SK-N-SH treated with all-trans-retinoic acid at 6 μM for 48 hours (cell line): ENCODE measurements around the gene ASAP2.

ENCODE experiments used
- ATAC-seq: fragments of 200-7000 bp; cut with Tn5 transposase; 3 replicates; pipeline ENCODE4 v1.9.1; 2020; ENCODE audit warnings: mild to moderate bottlenecking, moderate library complexity
- ARNTL ChIP-seq: fragments of 450-650 bp; formaldehyde crosslinking; IDR thresholded peaks from 2 replicates; pipeline ENCODE4 v1.5.0; 2020; ENCODE audit warnings: low read depth, mild to moderate bottlenecking, moderate library complexity, borderline replicate concordance
- BACH2 ChIP-seq: fragments of 250-450 bp; sonication (Bioruptor Pico); IDR thresholded peaks from 2 replicates; pipeline ENCODE4 v1.9.0; 2021; ENCODE audit warnings: mild to moderate bottlenecking, borderline replicate concordance
- CREB5 ChIP-seq: fragments of 250-450 bp; sonication (Bioruptor Pico); IDR thresholded peaks from 2 replicates; pipeline ENCODE4 v1.5.1; 2020; ENCODE audit warnings: low read depth, mild to moderate bottlenecking, moderate library complexity
- CSDC2 ChIP-seq: fragments of 250-450 bp; sonication (Bioruptor Pico); IDR thresholded peaks from 2 replicates; pipeline ENCODE4 v1.5.0; 2020; ENCODE audit warnings: mild to moderate bottlenecking, moderate library complexity
- CSRNP3 ChIP-seq: fragments of 250-450 bp; sonication (Bioruptor Pico); IDR thresholded peaks from 2 replicates; pipeline ENCODE4 v1.5.1; 2021; ENCODE audit warnings: mild to moderate bottlenecking, moderate library complexity
- ESRRG ChIP-seq: fragments of 250-450 bp; sonication (Bioruptor Pico); IDR thresholded peaks from 2 replicates; pipeline ENCODE4 v1.6.1; 2021; ENCODE audit warnings: mild to moderate bottlenecking
- GLIS3 ChIP-seq: fragments of 250-450 bp; sonication (Bioruptor Pico); IDR thresholded peaks from 2 replicates; pipeline ENCODE4 v1.5.0; 2020; ENCODE audit warnings: mild to moderate bottlenecking, moderate library complexity
- ISL1 ChIP-seq: fragments of 250-450 bp; sonication (Bioruptor Pico); IDR thresholded peaks from 2 replicates; pipeline ENCODE4 v2.1.2; 2022; ENCODE audit warnings: mild to moderate bottlenecking, moderate library complexity
- OSR1 ChIP-seq: fragments of 250-450 bp; sonication (Bioruptor Pico); IDR thresholded peaks from 2 replicates; pipeline ENCODE4 v1.8.0; 2022; ENCODE audit warnings: moderate library complexity, mild to moderate bottlenecking, inconsistent platforms
- PATZ1 ChIP-seq: fragments of 250-450 bp; sonication (Bioruptor Pico); IDR thresholded peaks from 2 replicates; pipeline ENCODE4 v1.8.0; 2020; ENCODE audit warnings: mild to moderate bottlenecking, moderate library complexity, borderline replicate concordance
- PPARA ChIP-seq: fragments of 250-450 bp; sonication (Bioruptor Pico); IDR thresholded peaks from 2 replicates; pipeline ENCODE4 v1.5.0; 2020; ENCODE audit warnings: mild to moderate bottlenecking, borderline replicate concordance
- RARB ChIP-seq: fragments of 250-450 bp; sonication (Bioruptor Pico); IDR thresholded peaks from 2 replicates; pipeline ENCODE4 v1.8.0; 2021; ENCODE audit warnings: mild to moderate bottlenecking, moderate library complexity
- SNAI2 ChIP-seq: fragments of 250-450 bp; sonication (Bioruptor Pico); IDR thresholded peaks from 2 replicates; pipeline ENCODE4 v1.5.0; 2020; ENCODE audit warnings: mild to moderate bottlenecking, moderate library complexity
- TCF4 ChIP-seq: fragments of 250-450 bp; sonication (Bioruptor Pico); IDR thresholded peaks from 2 replicates; pipeline ENCODE4 v1.8.0; 2021; ENCODE audit warnings: mild to moderate bottlenecking, moderate library complexity, borderline replicate concordance
- TSHZ2 ChIP-seq: fragments of 250-450 bp; sonication (Bioruptor Pico); IDR thresholded peaks from 2 replicates; pipeline ENCODE4 v1.5.0; 2020; ENCODE audit warnings: mild to moderate bottlenecking, moderate library complexity
- ZC3H10 ChIP-seq: fragments of 250-450 bp; sonication (Bioruptor Pico); IDR thresholded peaks from 2 replicates; pipeline ENCODE4 v1.5.1; 2021; ENCODE audit warnings: mild to moderate bottlenecking, moderate library complexity
- ZFP3 ChIP-seq: fragments of 250-450 bp; sonication (Bioruptor Pico); IDR thresholded peaks from 2 replicates; pipeline ENCODE4 v1.5.0; 2020; ENCODE audit warnings: mild to moderate bottlenecking, moderate library complexity
- ZFP30 ChIP-seq: fragments of 450-650 bp; formaldehyde crosslinking; IDR thresholded peaks from 2 replicates; pipeline ENCODE4 v1.5.0; 2022; ENCODE audit warnings: mild to moderate bottlenecking, moderate library complexity
- ZNF565 ChIP-seq: fragments of 450-650 bp; formaldehyde crosslinking; conservative IDR thresholded peaks from 2 replicates; pipeline ENCODE4 v1.5.0; 2020; ENCODE audit warnings: low read depth, mild to moderate bottlenecking, moderate library complexity
- ZNF70 ChIP-seq: fragments of 450-650 bp; formaldehyde crosslinking; IDR thresholded peaks from 2 replicates; pipeline ENCODE4 v1.5.0; 2020; ENCODE audit warnings: mild to moderate bottlenecking, moderate library complexity
- ZNF8 ChIP-seq: fragments of 450-650 bp; formaldehyde crosslinking; IDR thresholded peaks from 2 replicates; pipeline ENCODE4 v1.5.0; 2020; ENCODE audit warnings: mild to moderate bottlenecking, moderate library complexity

ASAP2 gene

GRCh38 chr2:9342659-9343058, 136.0 kb downstream of the ASAP2 start:
- TF ChIP-seq GLIS3 (CRISPR knock-in tag) (no peak), CREB5 (no peak), TCF4 (CRISPR knock-in tag) (no peak), TSHZ2 (CRISPR knock-in tag) (no peak), ESRRG (CRISPR knock-in tag) (no peak), CSDC2 (CRISPR knock-in tag) (no peak), ZFP3 (CRISPR knock-in tag) (no peak), OSR1 (CRISPR knock-in tag) (no peak), ZFP30 (CRISPR knock-in tag) (no peak), ISL1 (CRISPR knock-in tag) (no peak), RARB (no peak), PPARA (CRISPR knock-in tag) (no peak), SNAI2 (CRISPR knock-in tag) (no peak), PATZ1 (CRISPR knock-in tag) (no peak), BACH2 (CRISPR knock-in tag) (no peak), ZNF70 (CRISPR knock-in tag) (no peak), ZC3H10 (CRISPR knock-in tag) (no peak)
- TF ChIP-seq, all 23 proteins: peak for 0

GRCh38 chr2:9343524-9343923, 136.9 kb downstream of the ASAP2 start:
- TF ChIP-seq PPARA (CRISPR knock-in tag) = no peak
- no peak for TF ChIP-seq ISL1 (CRISPR knock-in tag)
- TF ChIP-seq BACH2 (CRISPR knock-in tag) = no peak
- TF ChIP-seq ZC3H10 (CRISPR knock-in tag) = no peak
- TF ChIP-seq TCF4 (CRISPR knock-in tag) = no peak
- ATAC-seq = no peak

More at GRCh38 chr2:9342659-9343058, 136.0 kb downstream of the ASAP2 start:
- no peak for ATAC-seq

- ATAC-seq = no peak
- TF ChIP-seq PPARA (CRISPR knock-in tag) = no peak
- TF ChIP-seq BACH2 (CRISPR knock-in tag) = no peak
- no peak for TF ChIP-seq ARNTL
- TF ChIP-seq ZFP3 (CRISPR knock-in tag) = no peak
- no peak for TF ChIP-seq ZNF565 (CRISPR knock-in tag)
- TF ChIP-seq ZNF70 (CRISPR knock-in tag) = no peak
Observed at GRCh38 chr2:9344434-9344833, 137.8 kb downstream of the ASAP2 start.

GRCh38 chr2:9345343-9345742, 138.7 kb downstream of the ASAP2 start:
- ATAC-seq = no peak

More at GRCh38 chr2:9345343-9345742, 138.7 kb downstream of the ASAP2 start:
- no peak for TF ChIP-seq SNAI2 (CRISPR knock-in tag)
- TF ChIP-seq ZFP3 (CRISPR knock-in tag) = no peak
- TF ChIP-seq PPARA (CRISPR knock-in tag) = no peak
- TF ChIP-seq TCF4 (CRISPR knock-in tag) = no peak
- no peak for TF ChIP-seq TSHZ2 (CRISPR knock-in tag)
- no peak for TF ChIP-seq OSR1 (CRISPR knock-in tag)
- TF ChIP-seq ZNF8 = no peak
- TF ChIP-seq CSRNP3 (CRISPR knock-in tag) = no peak
- no peak for TF ChIP-seq CREB5
